TTC549 (cell line): ENCODE data around the gene SLC23A1.
"Not testable (repeated sequence)": the region's sequence is repeated elsewhere in the genome, so short reads cannot be mapped to it uniquely, and the experiment has no call there.

Source experiments
- FAIRE-seq: peaks from 2 replicates; lab custom pipeline; 2012; peaks lifted over from hg19 to GRCh38; lab: Jason Lieb, UNC

SLC23A1 gene

GRCh38 chr5:139369181-139369580 is 13.9 kb downstream of the SLC23A1 start:
- FAIRE-seq: no peak

DNA sequence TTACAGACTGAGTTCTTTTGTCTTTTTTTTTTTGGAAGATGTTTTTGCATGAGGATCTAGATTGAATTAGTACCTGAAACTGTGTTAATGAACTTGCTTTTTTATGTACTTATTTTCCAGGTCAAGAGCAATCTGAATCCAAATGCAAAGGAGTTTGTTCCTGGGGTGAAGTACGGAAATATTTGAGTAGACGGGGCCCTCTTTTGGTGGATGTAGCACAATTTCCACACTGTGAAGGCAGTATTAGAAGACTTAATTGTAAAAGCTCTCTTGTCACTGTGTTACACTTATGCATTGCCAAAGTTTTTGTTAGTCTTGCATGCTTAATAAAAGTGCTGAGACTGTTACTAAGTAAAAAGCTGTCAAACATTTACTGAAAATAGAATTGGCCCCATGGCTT is 14.5 kb downstream of the SLC23A1 start:
- no peak for FAIRE-seq

DNA sequence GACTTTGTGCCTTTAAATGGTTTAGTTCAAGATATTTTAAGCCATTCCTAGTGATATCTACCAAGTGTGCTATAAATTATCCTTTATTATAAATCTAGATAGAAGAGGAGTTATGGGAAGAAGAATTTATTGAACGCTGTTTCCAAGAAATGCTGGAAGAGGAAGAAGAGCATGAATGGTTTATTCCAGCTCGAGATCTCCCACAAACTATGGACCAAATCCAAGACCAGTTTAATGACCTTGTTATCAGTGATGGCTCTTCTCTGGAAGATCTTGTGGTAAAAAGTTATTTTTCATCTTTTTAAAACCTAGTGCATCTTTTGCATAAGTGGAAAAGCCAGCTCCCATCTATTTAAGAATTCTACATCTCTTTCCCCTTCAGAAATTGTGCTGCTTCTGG is 18.6 kb downstream of the SLC23A1 start:
- FAIRE-seq: no peak

- no peak for FAIRE-seq
Measured at GRCh38 chr5:139363937-139364336, 19.2 kb downstream of the SLC23A1 start.

- FAIRE-seq: no peak
Measured at GRCh38 chr5:139361835-139362429, 21.2 kb downstream of the SLC23A1 start.

DNA sequence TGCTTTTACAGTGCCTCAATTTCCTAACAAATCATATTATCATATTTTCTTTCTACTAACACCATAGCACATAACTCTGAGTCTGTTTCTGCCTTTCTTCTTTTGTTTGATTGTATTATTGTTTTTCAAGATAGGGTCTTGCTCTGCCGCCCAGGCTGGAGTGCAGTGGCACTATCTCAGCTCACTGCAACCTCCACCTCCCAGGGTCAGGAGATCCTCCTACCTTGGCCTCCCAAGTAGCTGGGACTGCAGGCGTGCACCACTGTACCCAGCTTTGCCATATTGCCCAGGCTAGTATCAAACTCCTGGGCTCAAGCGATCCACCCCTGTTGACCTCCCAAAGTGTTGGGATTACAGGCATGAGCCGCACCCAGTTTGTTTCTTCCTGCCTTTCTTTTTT is 22.7 kb downstream of the SLC23A1 start:
- FAIRE-seq: no peak

GRCh38 chr5:139358064-139358463 is 25.0 kb downstream of the SLC23A1 start:
- no peak for FAIRE-seq

DNA sequence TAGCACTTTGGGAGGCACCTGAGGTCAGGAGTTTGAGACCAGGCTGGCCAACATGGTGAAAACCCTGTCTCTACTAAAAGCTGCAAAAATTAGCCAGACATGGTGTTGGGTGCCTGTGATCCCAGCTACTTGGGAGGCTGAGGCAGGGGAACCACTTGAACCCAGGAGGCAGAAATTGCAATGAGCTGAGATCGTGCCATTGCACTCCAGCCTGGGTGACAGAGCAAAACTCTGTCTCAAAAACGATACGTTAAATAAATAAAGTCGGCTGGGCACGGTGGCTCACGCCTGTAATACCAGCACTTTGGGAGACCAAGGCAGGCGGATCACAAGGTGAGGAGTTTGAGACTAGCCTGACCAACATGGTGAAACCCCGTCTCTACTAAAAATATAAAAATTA is 27.2 kb downstream of the SLC23A1 start:
- FAIRE-seq: not testable (repeated sequence)

GRCh38 chr5:139354186-139354585 is 28.9 kb downstream of the SLC23A1 start:
- FAIRE-seq: no peak

- FAIRE-seq: not testable (repeated sequence)
Measured at GRCh38 chr5:139347863-139348262, 35.2 kb downstream of the SLC23A1 start.

- not testable (repeated sequence) for FAIRE-seq
Measured at GRCh38 chr5:139345442-139345841, 37.7 kb downstream of the SLC23A1 start.

- no peak for FAIRE-seq
Measured at GRCh38 chr5:139344177-139344576, 38.9 kb downstream of the SLC23A1 start.

DNA sequence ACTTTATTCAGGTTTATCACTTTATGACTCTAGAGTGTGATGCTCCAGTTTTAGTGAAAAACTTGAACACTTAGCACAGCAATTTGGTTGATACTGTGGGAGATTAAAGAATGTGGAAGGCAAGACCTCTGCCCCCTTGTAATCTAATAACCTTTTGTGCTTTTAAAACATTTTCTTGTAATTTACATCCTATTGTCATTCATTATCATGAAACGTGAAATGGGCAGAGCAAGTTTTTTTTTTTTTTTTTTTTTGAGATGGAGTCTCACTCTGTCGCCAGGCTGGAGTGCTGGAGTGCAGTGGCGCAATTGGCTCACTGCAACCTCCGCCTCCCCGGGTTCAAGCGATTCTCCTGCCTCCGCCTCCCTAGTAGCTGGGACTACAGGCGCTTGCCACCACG is 39.6 kb downstream of the SLC23A1 start:
- no peak for FAIRE-seq

GRCh38 chr5:139342423-139342723 is 40.7 kb downstream of the SLC23A1 start:
- no peak for FAIRE-seq

- FAIRE-seq: peak; percentile 59
Measured at GRCh38 chr5:139341689-139342422, 41.2 kb downstream of the SLC23A1 start, which contains the start of gene PAIP2. Gene PAIP2, plus strand, starts transcription at chr5:139341854. Its CDS starts 21,931 bp downstream, at chr5:139363785.

GRCh38 chr5:139341187-139341688 is 41.9 kb downstream of the SLC23A1 start:
- FAIRE-seq: no peak

- FAIRE-seq: no peak
Measured at GRCh38 chr5:139340051-139340450, 43.0 kb downstream of the SLC23A1 start.

DNA sequence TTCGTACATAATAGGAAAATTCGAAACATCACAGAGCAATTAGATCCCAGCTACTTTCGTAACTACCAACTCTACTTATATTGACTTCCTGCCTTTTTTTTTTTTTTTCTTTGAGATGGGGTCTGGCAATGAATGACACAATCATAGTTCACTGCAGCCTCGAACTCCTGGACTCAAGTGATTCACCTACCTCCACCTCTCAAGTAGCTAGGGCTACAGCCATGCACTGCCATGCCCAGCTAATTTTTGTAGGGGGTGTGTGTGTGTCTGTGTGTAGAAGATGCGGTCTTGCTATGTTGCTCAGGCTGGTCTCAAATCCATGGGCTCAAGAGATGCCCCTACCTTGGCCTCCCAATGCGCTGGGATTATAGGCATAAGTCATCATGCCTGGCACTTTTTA is 47.3 kb downstream of the SLC23A1 start:
- FAIRE-seq: no peak
